H1 (cell line): ENCODE results near the gene SLC37A1. TPM values are rescaled to one million over a fixed set of nuclear protein-coding genes. Genes with fewer than 3 reads are reported as not detected.

Experiments
- CTCF ChIA-PET: fragments of 300-600 bp; sonication (Branson Sonifier 250); formaldehyde crosslinking; loops from one replicate; lab custom pipeline; 2021; ENCODE audit not compliant: partially characterized antibody; lab: Charles Lee
- POLR2A ChIA-PET: fragments of 300-600 bp; sonication (Branson Sonifier 250); formaldehyde crosslinking; loops from one replicate; lab custom pipeline; 2021; ENCODE audit warnings: inconsistent platforms; ENCODE audit not compliant: partially characterized antibody; lab: Charles Lee
- DNase-seq, 2 experiments: peaks; one replicate each; pipeline versions ENCODE4 v3.0.0 to v3.0.0-alpha.2; 2010 to 2022; ENCODE audit warnings: low spot score in 2 of 2, low read depth in 1 of 2, mixed read lengths in 1 of 2
- FAIRE-seq: peaks from 2 replicates; lab custom pipeline; 2011; peaks lifted over from hg19 to GRCh38; lab: Jason Lieb, UNC
- H2AFZ ChIP-seq: 2 replicates; pipeline ENCODE4 v1.8.1; 2012; ENCODE audit warnings: low read length, inconsistent platforms
- H2AK5ac ChIP-seq: 2 replicates; pipeline ENCODE4 v1.6.1; 2013; ENCODE audit warnings: low read depth, low read length
- H2BK120ac ChIP-seq: replicated peaks from 2 replicates; pipeline ENCODE3; 2013; ENCODE audit warnings: low read depth, low read length, inconsistent platforms
- H2BK12ac ChIP-seq: 2 replicates; pipeline ENCODE4 v1.6.1; 2013; ENCODE audit warnings: low read depth, low read length
- H2BK15ac ChIP-seq: 2 replicates; pipeline ENCODE4 v1.6.1; 2013; ENCODE audit warnings: low read length
- H2BK20ac ChIP-seq: 2 replicates; pipeline ENCODE4 v1.6.1; 2013; ENCODE audit warnings: low read length
- H2BK5ac ChIP-seq: 2 replicates; pipeline ENCODE4 v1.6.1; 2013; ENCODE audit warnings: low read depth, low read length
- H3K14ac ChIP-seq: 2 replicates; pipeline ENCODE4 v1.6.1; 2013; ENCODE audit warnings: inconsistent platforms; ENCODE audit not compliant: insufficient read length
- H3K18ac ChIP-seq: 2 replicates; pipeline ENCODE4 v1.6.1; 2013; ENCODE audit warnings: low read length; ENCODE audit errors: extremely low read depth
- H3K23ac ChIP-seq: 2 replicates; pipeline ENCODE4 v1.6.1; 2013; ENCODE audit warnings: inconsistent platforms; ENCODE audit not compliant: insufficient read length
- H3K23me2 ChIP-seq: 2 replicates; pipeline ENCODE4 v1.6.1; 2013; ENCODE audit warnings: low read depth, low read length
- H3K27ac ChIP-seq: 2 replicates; pipeline ENCODE4 v1.6.1; 2011; ENCODE audit warnings: low read depth, low read length, inconsistent platforms
- H3K27me3 ChIP-seq, 4 experiments: replicated peaks in 1 of 4; 1 replicate in 1 of 4; 2 replicates in 3 of 4; pipeline versions ENCODE4 v1.6.1 to v1.8.1; 2011 to 2013; ENCODE audit warnings: low read length in 3 of 4, mild to moderate bottlenecking in 3 of 4, inconsistent platforms in 2 of 4, mixed read lengths in 2 of 4, moderate library complexity in 1 of 4; ENCODE audit not compliant: control insufficient read depth in 3 of 4, insufficient read depth in 3 of 4; ENCODE audit errors: extremely low read depth in 1 of 4
- H3K36me3 ChIP-seq, 4 experiments: 2 replicates each; pipeline versions ENCODE4 v1.6.1 to v1.8.1; 2011 to 2013; ENCODE audit warnings: mild to moderate bottlenecking in 4 of 4, low read length in 3 of 4, moderate library complexity in 2 of 4, control low read depth in 1 of 4, inconsistent platforms in 1 of 4; ENCODE audit not compliant: insufficient read depth in 4 of 4, control insufficient read depth in 2 of 4
- H3K4ac ChIP-seq: replicated peaks from 2 replicates; pipeline ENCODE3; 2013; ENCODE audit warnings: low read length, low read depth, mixed read lengths, inconsistent platforms; ENCODE audit not compliant: insufficient read length
- H3K4me1 ChIP-seq, 4 experiments: replicated peaks in 1 of 4; 1 replicate in 1 of 4; 2 replicates in 3 of 4; pipeline versions ENCODE4 v1.6.1 to v1.8.1; 2011 to 2013; ENCODE audit warnings: low read length in 3 of 4, inconsistent platforms in 2 of 4, mixed read lengths in 1 of 4; ENCODE audit not compliant: insufficient read depth in 4 of 4, control insufficient read depth in 3 of 4
- H3K4me2 ChIP-seq, 2 experiments: 2 replicates each; pipeline versions ENCODE4 v1.6.1 to v1.8.1; 2011 to 2013; ENCODE audit warnings: low read depth in 2 of 2, low read length in 2 of 2, control low read depth in 1 of 2, inconsistent platforms in 1 of 2, mild to moderate bottlenecking in 1 of 2; ENCODE audit not compliant: insufficient read depth in 1 of 2
- H3K4me3 ChIP-seq, 4 experiments: fragments of 200-600, 300-600 bp in 1 of 4; sonication (generic), shearing (Covaris generic), sonication (Bioruptor Twin) in 1 of 4; 2 replicates each; pipeline versions ENCODE4 v1.5.1 to v1.8.1; 2011 to 2016; ENCODE audit warnings: low read length in 4 of 4, low read depth in 3 of 4, control low read depth in 2 of 4, inconsistent platforms in 2 of 4, mild to moderate bottlenecking in 2 of 4, mixed read lengths in 1 of 4, moderate library complexity in 1 of 4; ENCODE audit not compliant: insufficient read depth in 2 of 4; ENCODE audit errors: extremely low read depth in 1 of 4
- H3K56ac ChIP-seq: replicated peaks from 2 replicates; pipeline ENCODE3; 2013; ENCODE audit warnings: low read depth, mild to moderate bottlenecking, mixed read lengths, low read length, inconsistent platforms; ENCODE audit not compliant: insufficient read length
- H3K79me1 ChIP-seq: 2 replicates; pipeline ENCODE4 v1.6.1; 2013; ENCODE audit warnings: low read depth, low read length, control low read depth
- H3K79me2 ChIP-seq, 2 experiments: 2 replicates each; pipeline versions ENCODE4 v1.6.1 to v1.8.1; 2012 to 2013; ENCODE audit warnings: low read length in 2 of 2, mild to moderate bottlenecking in 2 of 2, inconsistent platforms in 1 of 2; ENCODE audit not compliant: insufficient read depth in 2 of 2, control insufficient read depth in 1 of 2
- H3K9ac ChIP-seq, 4 experiments: replicated peaks in 1 of 4; 1 replicate in 1 of 4; 2 replicates in 3 of 4; pipeline versions ENCODE4 v1.6.1 to v1.8.1; 2011 to 2013; ENCODE audit warnings: low read depth in 3 of 4, low read length in 3 of 4, control low read depth in 2 of 4, mild to moderate bottlenecking in 2 of 4, moderate library complexity in 2 of 4, inconsistent platforms in 1 of 4; ENCODE audit errors: extremely low read depth in 1 of 4
- H3K9me3 ChIP-seq, 2 experiments: 2 replicates each; pipeline versions ENCODE4 v1.6.1 to v1.8.1; 2012 to 2013; ENCODE audit warnings: mild to moderate bottlenecking in 2 of 2, moderate library complexity in 2 of 2, control low read depth in 1 of 2, inconsistent platforms in 1 of 2, low read depth in 1 of 2, low read length in 1 of 2, mixed read lengths in 1 of 2; ENCODE audit not compliant: insufficient read depth in 2 of 2
- H4K20me1 ChIP-seq, 2 experiments: replicated peaks in 1 of 2; 2 replicates each; pipeline versions ENCODE3 to v1.8.1; 2011 to 2013; ENCODE audit warnings: inconsistent platforms in 2 of 2, low read length in 2 of 2, mild to moderate bottlenecking in 1 of 2; ENCODE audit not compliant: insufficient read depth in 2 of 2, control insufficient read depth in 1 of 2
- H4K5ac ChIP-seq: 2 replicates; pipeline ENCODE4 v1.6.1; 2013; ENCODE audit warnings: low read length, low read depth, mixed read lengths, inconsistent platforms; ENCODE audit not compliant: insufficient read length
- H4K8ac ChIP-seq: 2 replicates; pipeline ENCODE4 v1.8.0; 2013; ENCODE audit warnings: mild to moderate bottlenecking, moderate library complexity, low read length, inconsistent platforms; ENCODE audit not compliant: insufficient read depth; ENCODE audit errors: extremely low read depth
- H4K91ac ChIP-seq: replicated peaks from 2 replicates; pipeline ENCODE3; 2013; ENCODE audit warnings: low read length, mixed read lengths, inconsistent platforms; ENCODE audit not compliant: insufficient read length
- CHD2 ChIP-seq: IDR thresholded peaks from 2 replicates; pipeline ENCODE4 v1.6.1; 2012; ENCODE audit warnings: low read length, improper control_type of control experiment
- FOSL1 ChIP-seq: IDR thresholded peaks from 2 replicates; pipeline ENCODE4 v1.6.1; 2011; ENCODE audit warnings: mild to moderate bottlenecking, low read depth, low read length, moderate library complexity; ENCODE audit not compliant: insufficient read depth
- MAFK ChIP-seq: IDR thresholded peaks from 2 replicates; pipeline ENCODE4 v1.6.1; 2012; ENCODE audit warnings: low read depth, mild to moderate bottlenecking, improper control_type of control experiment, low read length
- NRF1 ChIP-seq: IDR thresholded peaks from 2 replicates; pipeline ENCODE4 v1.6.1; 2011; ENCODE audit warnings: mild to moderate bottlenecking, low read depth, low read length, improper control_type of control experiment
- SP2 ChIP-seq: IDR thresholded peaks from 2 replicates; pipeline ENCODE4 v1.6.1; 2012; ENCODE audit warnings: mild to moderate bottlenecking, low read length, inconsistent platforms
- SUZ12 ChIP-seq: fragments of 200-600 bp; sonication (generic); IDR thresholded peaks from 2 replicates; pipeline ENCODE4 v1.6.1; 2012; ENCODE audit warnings: mild to moderate bottlenecking, inconsistent platforms, low read length, moderate library complexity, mixed read lengths
- WGBS, 2 experiments: shearing (Covaris generic) in 1 of 2; methylation state at CpG; one replicate each; pipeline versions ENCODE4 v1.1.6 to v1.1.7; 2013 to 2015; ENCODE audit warnings: low lambda C conversion rate in 2 of 2, mixed read lengths in 2 of 2, inconsistent platforms in 1 of 2, low coverage in 1 of 2, missing lambda C conversion rate in 1 of 2; ENCODE audit not compliant: insufficient replicate concordance in 2 of 2, insufficient coverage in 1 of 2, insufficient read length in 1 of 2; ENCODE audit errors: extremely low coverage in 1 of 2, missing lambda C conversion rate in 1 of 2; 5-methylcytosine and 5-hydroxymethylcytosine counted together
- polyA plus RNA-seq, 7 experiments: library from polyadenylated mRNA; depleted of rRNA in 3 of 7; stranded (reverse) in 5 of 7; unstranded in 2 of 7; fragments of >200 nt in 5 of 7; fragments of 200-250 nt in 2 of 7; gene quantifications; 1 replicate in 5 of 7; 2 replicates in 1 of 7; 4 replicates in 1 of 7; pipeline versions ENCODE4 v1.2.1 to v1.2.3, GENCODE V29; 2011 to 2013; ENCODE audit warnings: missing spikeins in 2 of 7, mixed read lengths in 2 of 7
- total RNA-seq: library from RNA; stranded (reverse); fragmentation: NEBNext Ultra II Directional; extraction: Animal tissue kit (Norgen Biotek cat#: 25700); gene quantifications from 2 replicates; pipeline ENCODE4 v1.2.1, GENCODE V29; 2021
- TF ChIP-seq, protein P1 (sequence below), 3 experiments: IDR thresholded peaks; 1 replicate in 2 of 3; 2 replicates in 1 of 3; pipeline versions ENCODE4 v1.5.1 to v1.6.1; 2011; ENCODE audit warnings: low read length in 3 of 3, mild to moderate bottlenecking in 3 of 3, inconsistent platforms in 2 of 3, low read depth in 1 of 3, moderate library complexity in 1 of 3; ENCODE audit not compliant: insufficient read depth in 1 of 3; ENCODE audit errors: control extremely low read depth in 1 of 3

Gene SLC37A1
- total and polyA plus RNA-seq, 2 of the 8 experiments (the other 6 are each of a cell fraction or from before 2014, with no cell fraction given): 15.6 to 30.9 TPM

DNA sequence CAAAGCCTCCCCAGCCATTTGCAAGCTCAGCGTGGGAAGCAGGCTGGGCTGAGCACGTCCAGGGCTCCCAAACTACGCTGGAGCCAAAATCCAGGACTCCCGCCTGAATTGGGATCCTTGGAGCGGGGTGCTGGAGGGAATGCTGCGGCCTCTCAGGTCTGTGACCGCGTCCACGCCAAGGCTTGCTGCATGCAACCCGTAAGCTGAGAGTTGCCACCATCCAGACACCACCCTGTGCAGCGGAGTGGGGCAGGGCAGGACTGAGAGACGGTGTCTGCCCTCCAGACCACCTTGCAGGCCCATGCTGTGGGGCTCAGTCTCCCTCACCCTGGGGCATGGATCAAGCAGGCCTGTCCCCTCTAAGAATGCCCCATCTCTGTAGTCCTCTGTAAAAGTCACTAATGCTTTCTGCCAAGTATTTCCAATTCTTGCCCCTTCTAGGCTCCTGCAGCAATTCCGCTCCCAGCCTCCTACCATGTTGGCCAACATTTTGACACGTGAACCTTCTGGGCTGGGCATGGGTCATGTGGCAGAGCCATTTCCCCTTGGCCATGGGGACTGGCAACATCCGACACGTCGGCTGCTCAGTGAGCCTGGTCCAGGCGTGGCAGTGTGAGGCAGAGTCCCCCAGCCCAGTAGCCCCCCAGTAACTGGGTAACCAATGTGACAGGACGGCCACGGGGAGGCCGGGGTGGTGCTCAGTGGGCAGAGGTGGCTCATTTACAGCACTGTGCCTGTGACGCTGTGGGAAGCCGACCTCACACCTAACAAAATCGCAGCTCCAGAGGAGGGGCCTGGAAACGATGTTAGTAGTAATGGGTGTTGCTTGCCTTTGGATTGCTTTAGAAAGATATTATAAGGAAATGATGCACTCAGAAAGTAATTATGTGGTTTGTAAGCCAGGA lies 81.9 kb downstream of the SLC37A1 start:
- Histone ChIP-seq H3K79me1 (peaks cover 3% of the 10 kb centered on the region), H4K8ac (no peak overlapping the region), H4K91ac (no peak overlapping the region), H3K4ac (no peak overlapping the region), H3K4me2 (no peak overlapping the region), H3K79me2 (no peaks in the 10 kb centered on the region), H2BK5ac (no peak overlapping the region), H3K23me2 (no peaks in the 10 kb centered on the region), H2BK20ac (no peak overlapping the region), H4K20me1 (peaks cover 0 to 2% of the 10 kb centered on the region in 2 experiments), H3K9me3 (peaks cover 0 to 3% of the 10 kb centered on the region in 2 experiments; a peak in 1 of 4 replicates), H3K23ac (no peak overlapping the region), H3K4me3 (no peak overlapping the region), H3K14ac (no peak overlapping the region), H2BK15ac (no peak overlapping the region), H3K4me1 (peaks cover 0 to 4% (median 2%) of the 10 kb centered on the region in 4 experiments; a peak in 5 of 7 replicates), H2AFZ (no peak overlapping the region), H2AK5ac (no peak overlapping the region), H3K9ac (no peak overlapping the region), H3K56ac (no peak overlapping the region), H3K27me3 (no peaks in the 10 kb centered on the region; a peak in 2 of 7 replicates), H3K36me3 (no peaks in the 10 kb centered on the region), H4K5ac (no peak overlapping the region), H3K18ac (no peak overlapping the region), H2BK120ac (no peak overlapping the region), H3K27ac (no peak overlapping the region), H2BK12ac (no peak overlapping the region)
- DNase-seq (no peak), FAIRE-seq (no peak)
- ChIA-PET CTCF (interaction anchor here (0.5 to 4.1 kb wide), 6 partner anchors 9 to 306 kb away, joined by 3 to 17 read pairs (median 4); no protein-coding TSS in a partner anchor), POLR2A (no interaction called here)
- WGBS, 2 experiments: 92% methylated on average over 25 of the region's 25 CpGs; no CpG with 5 or more reads in 1 of the 2 experiments
- TF ChIP-seq, protein P1, sequence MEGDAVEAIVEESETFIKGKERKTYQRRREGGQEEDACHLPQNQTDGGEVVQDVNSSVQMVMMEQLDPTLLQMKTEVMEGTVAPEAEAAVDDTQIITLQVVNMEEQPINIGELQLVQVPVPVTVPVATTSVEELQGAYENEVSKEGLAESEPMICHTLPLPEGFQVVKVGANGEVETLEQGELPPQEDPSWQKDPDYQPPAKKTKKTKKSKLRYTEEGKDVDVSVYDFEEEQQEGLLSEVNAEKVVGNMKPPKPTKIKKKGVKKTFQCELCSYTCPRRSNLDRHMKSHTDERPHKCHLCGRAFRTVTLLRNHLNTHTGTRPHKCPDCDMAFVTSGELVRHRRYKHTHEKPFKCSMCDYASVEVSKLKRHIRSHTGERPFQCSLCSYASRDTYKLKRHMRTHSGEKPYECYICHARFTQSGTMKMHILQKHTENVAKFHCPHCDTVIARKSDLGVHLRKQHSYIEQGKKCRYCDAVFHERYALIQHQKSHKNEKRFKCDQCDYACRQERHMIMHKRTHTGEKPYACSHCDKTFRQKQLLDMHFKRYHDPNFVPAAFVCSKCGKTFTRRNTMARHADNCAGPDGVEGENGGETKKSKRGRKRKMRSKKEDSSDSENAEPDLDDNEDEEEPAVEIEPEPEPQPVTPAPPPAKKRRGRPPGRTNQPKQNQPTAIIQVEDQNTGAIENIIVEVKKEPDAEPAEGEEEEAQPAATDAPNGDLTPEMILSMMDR (IDR thresholded peaks at IDR 0.05; ENCODE audit: control extremely low read depth in 1 of 3, insufficient read depth in 1 of 3, low read depth in 1 of 3, low read length in 3 of 3): no peak
- TF ChIP-seq SP2 (no peak), MAFK (no peak), NRF1 (no peak), CHD2 (no peak), SUZ12 (no peak), FOSL1 (no peak)
